WTC11 (cell line): ENCODE measurements around the gene COL6A3.

Experiments used
- ATF3 ChIP-seq: sonication (generic); formaldehyde crosslinking; conservative IDR thresholded peaks from 2 replicates; pipeline ENCODE4 v1.8.1; 2022; ENCODE audit warnings: mild to moderate bottlenecking, missing genetic modification reagents
- CREB1 ChIP-seq: sonication (generic); formaldehyde crosslinking; IDR thresholded peaks from 2 replicates; pipeline ENCODE4 v1.8.0; 2023; ENCODE audit warnings: mild to moderate bottlenecking, missing genetic modification reagents
- CTCF ChIP-seq: fragments of 200-600 bp; IDR thresholded peaks from 2 replicates; pipeline ENCODE4 v1.8.0; 2022; ENCODE audit warnings: antibody characterized with exemption
- JUN ChIP-seq: sonication (generic); formaldehyde crosslinking; IDR thresholded peaks from 2 replicates; pipeline ENCODE4 v1.8.0; 2023; ENCODE audit warnings: mild to moderate bottlenecking, missing genetic modification reagents
- KAT7 ChIP-seq: sonication (generic); formaldehyde crosslinking; IDR thresholded peaks from 2 replicates; pipeline ENCODE4 v1.8.1; 2023; ENCODE audit warnings: missing genetic modification reagents, mild to moderate bottlenecking, borderline replicate concordance
- MAX ChIP-seq: sonication (generic); formaldehyde crosslinking; IDR thresholded peaks from 2 replicates; pipeline ENCODE4 v1.8.0; 2022; ENCODE audit warnings: mild to moderate bottlenecking, missing genetic modification reagents
- MXD4 ChIP-seq: fragments of 250-450 bp; sonication (Bioruptor Pico); IDR thresholded peaks from 2 replicates; pipeline ENCODE4 v1.8.0; 2021; ENCODE audit warnings: mild to moderate bottlenecking, moderate library complexity, borderline replicate concordance
- MYBL2 ChIP-seq: sonication (generic); formaldehyde crosslinking; IDR thresholded peaks from 2 replicates; pipeline ENCODE4 v1.8.1; 2023; ENCODE audit warnings: mild to moderate bottlenecking, moderate library complexity, missing genetic modification reagents
- PREB ChIP-seq: sonication (generic); formaldehyde crosslinking; IDR thresholded peaks from 2 replicates; pipeline ENCODE4 v1.8.1; 2022; ENCODE audit warnings: mild to moderate bottlenecking, missing genetic modification reagents, moderate library complexity, borderline replicate concordance
- SP1 ChIP-seq: sonication (generic); formaldehyde crosslinking; conservative IDR thresholded peaks from 2 replicates; pipeline ENCODE4 v1.8.1; 2022; ENCODE audit warnings: missing genetic modification reagents
- ZBTB43 ChIP-seq: sonication (generic); formaldehyde crosslinking; IDR thresholded peaks from 2 replicates; pipeline ENCODE4 v1.8.1; 2023; ENCODE audit warnings: mild to moderate bottlenecking, missing genetic modification reagents
- ZNF121 ChIP-seq: sonication (generic); formaldehyde crosslinking; IDR thresholded peaks from 2 replicates; pipeline ENCODE4 v1.8.0; 2023; ENCODE audit warnings: missing genetic modification reagents
- ZNF138 ChIP-seq: sonication (generic); formaldehyde crosslinking; conservative IDR thresholded peaks from 2 replicates; pipeline ENCODE4 v1.8.1; 2022; ENCODE audit warnings: mild to moderate bottlenecking, moderate library complexity, missing genetic modification reagents

- TF ChIP-seq MAX (CRISPR knock-in tag) (no peak), KAT7 (no peak), CTCF (no peak), ZNF138 (CRISPR knock-in tag) (no peak), ATF3 (CRISPR knock-in tag) (no peak), ZBTB43 (CRISPR knock-in tag) (no peak), MXD4 (CRISPR knock-in tag) (no peak), JUN (CRISPR knock-in tag) (no peak), SP1 (CRISPR knock-in tag) (no peak), PREB (CRISPR knock-in tag) (no peak), ZNF121 (no peak), CREB1 (no peak), MYBL2 (CRISPR knock-in tag) (no peak)
Measured at GRCh38 chr2:237330541-237330940, 83.4 kb downstream of the COL6A3 start.
